Activated naive CD8-positive, alpha-beta T cell treated with anti-CD3 and anti-CD28 coated beads, Interleukin-2, amount 50 U/mL, for 24 hours (primary cell): ENCODE measurements around the gene FBXO34.
A peak's percentile ranks its signal among the peaks of the same experiment; 100 is the strongest.
"Not testable (repeated sequence)": the region's sequence is repeated elsewhere in the genome, so short reads cannot be mapped to it uniquely, and the experiment has no call there.

Experiments
- ATAC-seq: fragments of 150-1000 bp; cut with Tn5 transposase; one replicate; pipeline ENCODE4 v1.10.0; 2021
- DNase-seq: peaks from one replicate; pipeline ENCODE4 v3.0.0; 2021
- H3K27ac Mint-ChIP-seq: one replicate; pipeline ENCODE4 v1.8.0; 2021; ENCODE audit warnings: mild to moderate bottlenecking, mixed read lengths
- H3K27me3 Mint-ChIP-seq: one replicate; pipeline ENCODE4 v1.8.0; 2021; ENCODE audit warnings: mixed read lengths
- H3K36me3 Mint-ChIP-seq: one replicate; pipeline ENCODE4 v1.8.0; 2021; ENCODE audit warnings: low read depth, mixed read lengths
- H3K4me1 Mint-ChIP-seq: one replicate; pipeline ENCODE4 v1.8.0; 2021; ENCODE audit warnings: mixed read lengths
- H3K4me3 Mint-ChIP-seq: one replicate; pipeline ENCODE4 v1.8.0; 2021; ENCODE audit warnings: mild to moderate bottlenecking, moderate library complexity, mixed read lengths
- H3K9me3 Mint-ChIP-seq: one replicate; pipeline ENCODE4 v1.8.0; 2021; ENCODE audit warnings: mixed read lengths

Gene FBXO34

DNA sequence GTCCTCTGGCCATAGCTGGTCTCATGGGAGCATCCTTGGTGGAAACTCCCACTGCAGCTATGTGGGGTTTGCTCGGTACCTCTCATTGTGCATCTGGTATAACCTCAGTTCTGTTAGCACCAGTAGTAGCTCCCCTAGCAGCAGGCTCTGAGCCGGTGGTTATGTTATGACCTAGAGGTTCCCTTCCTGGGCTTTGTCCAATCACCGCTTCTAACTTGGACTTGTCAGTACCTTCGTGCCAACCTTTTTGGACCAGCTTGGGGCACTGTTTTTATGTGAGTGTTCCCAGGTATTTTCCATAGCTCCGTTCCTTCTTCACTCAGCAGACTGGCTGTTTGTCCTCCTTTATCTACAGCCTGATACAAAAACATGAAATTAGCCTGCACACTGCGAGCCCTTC is 84.7 kb downstream of the FBXO34 start:
- Mint-ChIP-seq H3K4me3 (no peak overlapping the region), H3K27ac (no peak overlapping the region), H3K36me3 (peaks cover under 1% of the 10 kb centered on the region)

DNA sequence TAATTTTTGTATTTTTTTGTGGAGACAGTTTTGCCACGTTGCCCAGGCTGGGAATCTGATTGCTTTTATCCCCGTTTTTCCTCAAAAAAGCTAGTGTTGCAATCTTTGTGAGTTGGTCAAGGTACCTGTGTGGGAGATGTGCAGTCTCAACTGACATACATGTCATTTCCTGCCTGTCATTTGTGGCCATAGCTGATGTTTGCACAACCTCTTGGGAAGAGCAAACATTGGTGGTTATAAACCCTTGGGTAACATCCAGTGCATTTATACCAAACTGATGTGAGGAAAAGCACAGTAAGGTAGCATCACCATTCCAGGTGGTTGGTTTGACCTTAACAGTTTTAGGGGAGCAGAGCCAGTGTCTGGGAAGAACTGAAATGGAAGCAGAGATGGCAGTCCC is 85.7 kb downstream of the FBXO34 start:
- ATAC-seq (no peak), DNase-seq (no peak)
- Mint-ChIP-seq H3K27me3 (no peaks in the 10 kb centered on the region), H3K36me3 (no peaks in the 10 kb centered on the region), H3K4me1 (peaks cover 10% of the 10 kb centered on the region), H3K9me3 (no peaks in the 10 kb centered on the region), H3K4me3 (no peak overlapping the region), H3K27ac (no peak overlapping the region)

More for the DNA sequence above, 84.7 kb downstream of the FBXO34 start:
- ATAC-seq (no peak), DNase-seq (no peak)
- no peaks in the 10 kb centered on the region for H3K27me3 Mint-ChIP-seq
- H3K9me3 Mint-ChIP-seq = no peaks in the 10 kb centered on the region
- peaks cover 10% of the 10 kb centered on the region for H3K4me1 Mint-ChIP-seq

DNA sequence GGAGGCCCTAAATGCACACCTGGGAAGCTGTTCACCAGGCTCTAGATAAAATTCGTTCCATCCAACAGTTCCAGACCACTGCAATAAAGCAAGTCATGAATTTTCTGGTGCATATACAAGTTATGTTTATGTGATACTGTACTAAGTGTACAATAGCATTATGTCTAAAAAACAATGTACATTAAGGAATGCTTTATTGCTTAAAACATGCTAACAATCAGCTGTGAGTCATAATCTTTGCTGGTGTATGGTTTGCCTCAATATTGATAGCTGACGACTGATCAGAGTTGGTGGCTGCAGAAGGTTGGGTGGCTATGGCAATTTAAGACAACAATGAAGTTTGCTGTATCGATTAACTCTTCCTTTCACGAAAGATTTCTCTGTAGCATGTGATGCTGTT is 88.1 kb downstream of the FBXO34 start:
- Mint-ChIP-seq H3K27me3 (no peaks in the 10 kb centered on the region), H3K36me3 (peaks cover 3% of the 10 kb centered on the region), H3K4me1 (peaks cover 3% of the 10 kb centered on the region), H3K4me3 (no peak overlapping the region), H3K9me3 (no peaks in the 10 kb centered on the region), H3K27ac (no peak overlapping the region)
- no peak for DNase-seq
- no peak for ATAC-seq

DNA sequence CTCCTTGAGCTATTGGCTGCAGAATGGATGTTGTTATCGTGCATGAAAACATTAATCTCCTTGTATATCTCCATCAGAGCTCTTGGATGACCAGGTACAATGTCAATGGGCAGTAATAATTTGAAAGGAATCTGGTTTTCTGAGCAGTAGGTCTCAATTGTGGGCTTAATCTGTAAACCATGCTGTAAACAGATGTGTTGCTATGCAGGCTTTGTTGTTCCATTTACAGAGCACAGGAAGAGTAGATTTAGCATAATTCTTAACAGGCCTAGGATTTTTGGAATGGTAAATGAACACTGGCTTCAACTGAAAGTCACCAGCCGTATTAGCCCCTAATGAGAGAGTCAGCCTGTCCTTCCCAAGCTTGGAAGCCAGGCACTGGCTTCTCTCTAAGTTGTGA is 90.0 kb downstream of the FBXO34 start:
- ATAC-seq = no peak
- Mint-ChIP-seq H3K4me1 (no peaks in the 10 kb centered on the region), H3K27me3 (no peaks in the 10 kb centered on the region), H3K27ac (no peak overlapping the region), H3K4me3 (no peak overlapping the region), H3K36me3 (peaks cover 5% of the 10 kb centered on the region), H3K9me3 (no peaks in the 10 kb centered on the region)
- no peak for DNase-seq

DNA sequence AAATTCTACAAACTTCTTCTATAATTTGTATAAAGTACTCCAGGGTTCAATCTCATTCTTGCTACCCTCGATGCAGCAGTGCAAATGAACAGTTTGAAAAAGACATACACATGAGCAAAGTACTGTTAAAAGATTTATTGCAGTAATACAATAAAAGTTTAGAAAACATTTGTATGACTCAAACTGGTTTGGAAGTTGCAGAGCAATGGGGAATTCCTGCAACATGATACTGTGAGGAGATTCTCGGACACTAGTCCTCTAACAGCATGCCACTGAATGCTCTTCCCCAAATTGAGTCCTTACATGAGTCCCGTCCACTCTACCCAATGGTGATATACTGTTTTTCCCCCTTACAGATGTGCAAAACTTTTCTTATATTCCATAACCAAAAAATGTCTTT is 95.0 kb downstream of the FBXO34 start:
- H3K27ac Mint-ChIP-seq = no peak overlapping the region
- H3K4me1 Mint-ChIP-seq = peaks cover 2% of the 10 kb centered on the region
- H3K27me3 Mint-ChIP-seq = no peaks in the 10 kb centered on the region
- ATAC-seq (no peak), DNase-seq (no peak)
- H3K36me3 Mint-ChIP-seq = peaks cover 33% of the 10 kb centered on the region
- no peaks in the 10 kb centered on the region for H3K9me3 Mint-ChIP-seq
- no peak overlapping the region for H3K4me3 Mint-ChIP-seq

DNA sequence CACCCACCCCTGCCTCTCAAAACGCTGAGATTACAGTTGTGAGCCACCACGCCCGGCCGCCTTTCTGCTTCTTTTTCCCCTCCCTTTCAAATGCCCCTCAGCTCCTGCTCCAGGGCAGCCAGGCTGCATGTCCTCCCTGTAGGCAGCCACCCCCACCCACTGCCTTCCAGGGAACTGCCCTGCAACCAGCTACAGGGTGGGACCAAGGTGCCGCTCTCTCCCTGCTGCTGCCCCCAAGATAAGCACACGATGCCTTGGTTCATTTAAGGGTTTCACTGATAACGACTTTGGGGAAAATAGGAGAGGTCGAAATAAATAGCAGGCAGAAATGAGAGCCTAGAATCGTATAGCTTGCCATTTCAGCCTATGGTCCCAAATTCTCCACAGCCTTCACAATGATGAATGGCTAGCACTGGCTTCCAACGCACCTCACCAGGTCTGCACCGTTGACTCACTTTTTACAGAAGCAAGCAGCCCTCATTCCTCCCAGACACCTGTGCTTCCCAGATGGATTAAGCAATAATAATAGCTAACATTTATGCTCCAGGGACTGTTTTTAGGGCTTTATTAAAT is 99.7 kb downstream of the FBXO34 start:
- Mint-ChIP-seq H3K27ac (peak overlapping the region; percentile 35), H3K4me3 (no peak overlapping the region), H3K36me3 (peaks cover 44% of the 10 kb centered on the region), H3K4me1 (peaks cover 43% of the 10 kb centered on the region), H3K9me3 (no peaks in the 10 kb centered on the region), H3K27me3 (no peaks in the 10 kb centered on the region)
- DNase-seq (no peak), ATAC-seq (no peak)

DNA sequence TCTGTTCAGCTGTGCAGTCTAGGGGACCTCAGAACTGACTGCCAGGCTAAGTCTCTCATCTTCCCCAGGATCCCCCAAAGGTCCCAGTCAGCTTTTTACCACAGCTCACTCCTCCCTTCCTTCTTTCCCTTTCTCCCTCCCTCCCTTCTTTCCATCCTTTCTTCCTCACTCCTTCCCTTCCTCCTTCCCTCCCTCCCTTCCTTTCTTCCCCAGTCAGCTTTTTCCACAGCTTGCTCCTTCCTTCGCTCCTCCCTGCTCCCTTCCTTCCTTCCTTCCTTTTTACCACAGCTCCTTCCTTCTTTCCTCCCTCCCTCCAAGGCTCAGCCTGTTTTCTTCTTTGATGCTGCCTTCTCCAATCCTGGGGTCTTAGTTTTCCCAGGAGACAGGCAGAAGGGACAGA is 101.2 kb downstream of the FBXO34 start:
- H3K27me3 Mint-ChIP-seq = no peaks in the 10 kb centered on the region
- peaks cover 54% of the 10 kb centered on the region for H3K36me3 Mint-ChIP-seq
- H3K4me3 Mint-ChIP-seq = no peak overlapping the region
- peaks cover 48% of the 10 kb centered on the region for H3K4me1 Mint-ChIP-seq
- ATAC-seq (no peak), DNase-seq (no peak)
- peak overlapping the region; percentile 94 for H3K27ac Mint-ChIP-seq
- no peaks in the 10 kb centered on the region for H3K9me3 Mint-ChIP-seq

DNA sequence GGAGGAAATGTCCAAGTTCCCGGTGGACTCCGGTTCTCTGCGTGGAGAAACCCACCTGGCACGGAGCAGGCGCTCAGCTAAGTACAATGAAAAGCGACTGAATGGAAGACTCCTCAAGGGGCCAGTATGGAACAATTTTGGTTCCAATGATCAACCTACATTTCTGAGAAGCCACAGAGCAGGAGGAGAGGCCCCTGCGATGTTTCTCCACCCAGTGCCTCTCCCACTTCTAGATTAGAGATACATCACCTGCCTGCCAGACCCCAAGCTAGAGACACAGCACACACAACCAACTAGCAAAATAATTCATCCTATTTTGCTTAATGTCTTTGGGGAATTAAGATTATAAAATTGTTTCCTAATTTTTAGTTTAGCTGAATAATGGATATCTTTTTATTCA is 101.6 kb downstream of the FBXO34 start:
- no peak for DNase-seq
- H3K9me3 Mint-ChIP-seq = no peaks in the 10 kb centered on the region
- peak overlapping the region; percentile 94 for H3K27ac Mint-ChIP-seq
- H3K4me1 Mint-ChIP-seq = peaks cover 48% of the 10 kb centered on the region
- peaks cover 54% of the 10 kb centered on the region for H3K36me3 Mint-ChIP-seq
- peak; percentile 38 for ATAC-seq
- H3K27me3 Mint-ChIP-seq = no peaks in the 10 kb centered on the region
- peak overlapping the region; percentile 21 for H3K4me3 Mint-ChIP-seq

DNA sequence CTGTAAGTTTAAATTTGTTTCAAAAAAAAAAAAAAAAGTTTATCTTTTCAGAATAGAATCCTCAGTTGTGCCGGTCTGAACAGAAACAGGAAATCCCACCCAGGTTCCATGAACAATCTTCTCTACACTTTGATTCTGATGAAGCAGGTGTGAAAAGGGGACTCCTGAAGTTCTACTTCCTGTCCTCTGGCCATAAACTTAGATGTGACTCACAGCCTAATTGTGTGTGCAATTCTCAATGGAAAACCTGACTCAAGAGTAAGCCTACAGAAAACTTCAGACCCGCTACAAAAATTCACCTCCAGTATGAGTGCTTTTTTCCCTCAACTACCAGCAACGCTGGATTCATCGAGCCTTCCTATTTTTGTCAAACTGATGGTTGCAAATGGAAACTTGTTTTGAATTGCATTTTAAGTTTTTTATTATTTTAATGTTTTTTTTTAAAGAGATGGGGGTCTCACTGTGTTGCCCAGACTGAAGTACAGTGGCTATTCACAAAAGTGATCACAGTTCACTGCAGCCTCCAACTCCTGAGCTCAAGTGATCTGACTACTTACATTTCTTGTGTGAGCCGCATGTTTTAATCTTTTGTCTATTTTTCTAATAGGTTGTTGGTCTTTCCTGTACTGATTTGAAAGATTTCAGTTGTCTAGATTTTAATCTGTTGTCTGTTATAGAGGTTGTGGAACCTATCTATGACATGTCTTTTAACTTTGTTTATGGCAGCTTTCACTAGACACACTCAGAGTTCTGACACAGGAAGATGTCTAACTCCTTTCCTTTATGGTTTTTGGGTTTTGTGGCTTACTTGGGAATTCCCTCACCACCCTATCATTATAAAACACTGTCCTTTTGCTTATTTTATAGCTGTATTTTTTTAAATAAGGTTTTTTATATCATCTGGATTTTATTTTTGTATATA is 102.8 kb downstream of the FBXO34 start:
- Mint-ChIP-seq H3K4me1 (peaks cover 48% of the 10 kb centered on the region), H3K36me3 (peaks cover 53% of the 10 kb centered on the region), H3K27ac (peak overlapping the region; percentile 94)

DNA sequence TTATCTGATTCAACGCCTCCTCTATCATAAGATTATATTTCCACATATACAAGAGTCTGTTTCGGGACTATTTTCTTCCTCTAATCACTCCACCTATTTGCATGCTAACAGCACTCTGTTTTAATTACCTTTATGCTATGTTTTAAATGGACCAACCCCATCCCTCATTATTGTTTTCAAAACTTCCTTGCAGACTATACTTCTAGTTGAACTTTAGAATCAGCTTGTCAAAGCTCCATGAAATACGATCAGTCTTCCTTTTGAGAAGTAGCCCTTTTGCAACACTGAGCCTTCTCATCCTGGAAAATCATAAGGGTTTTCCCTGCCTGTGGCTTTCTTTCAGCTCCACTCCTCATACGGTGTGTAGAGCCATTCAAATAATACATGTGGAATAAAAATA is 103.5 kb downstream of the FBXO34 start:
- peak; percentile 25 for ATAC-seq
- Mint-ChIP-seq H3K4me3 (peak overlapping the region; percentile 64), H3K4me1 (peaks cover 48% of the 10 kb centered on the region), H3K27me3 (no peaks in the 10 kb centered on the region), H3K36me3 (peaks cover 49% of the 10 kb centered on the region), H3K27ac (peak overlapping the region; percentile 94), H3K9me3 (no peaks in the 10 kb centered on the region)
- DNase-seq = no peak

More for the DNA sequence above, 102.8 kb downstream of the FBXO34 start:
- H3K4me3 Mint-ChIP-seq = peak overlapping the region; percentile 64
- no peaks in the 10 kb centered on the region for H3K27me3 Mint-ChIP-seq
- ATAC-seq (peak; percentile 90), DNase-seq (peak; percentile 12)
- H3K9me3 Mint-ChIP-seq = no peaks in the 10 kb centered on the region

DNA sequence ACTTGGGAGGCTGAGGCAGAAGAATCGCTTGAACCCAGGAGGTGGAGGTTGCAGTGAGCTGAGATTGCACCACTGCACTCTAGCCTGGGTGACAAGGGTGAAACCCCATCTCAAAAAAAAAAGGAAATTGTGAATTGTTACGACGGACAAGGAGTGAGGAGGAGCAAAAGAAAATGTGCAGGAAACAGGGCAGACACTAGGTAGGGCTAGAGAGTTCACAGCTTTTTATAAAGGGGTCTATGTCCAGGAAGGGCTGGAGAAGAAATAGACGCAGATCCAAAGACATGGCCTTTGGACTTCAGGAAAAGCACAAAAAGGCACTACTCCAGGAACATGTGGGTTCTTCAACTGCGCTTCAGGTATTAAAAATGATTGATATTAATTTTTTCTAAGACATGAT is 106.0 kb downstream of the FBXO34 start:
- H3K9me3 Mint-ChIP-seq = no peaks in the 10 kb centered on the region
- H3K4me3 Mint-ChIP-seq = no peak overlapping the region
- H3K36me3 Mint-ChIP-seq = peaks cover 47% of the 10 kb centered on the region
- no peak for ATAC-seq
- DNase-seq = no peak
- no peak overlapping the region for H3K27ac Mint-ChIP-seq
- peaks cover 52% of the 10 kb centered on the region for H3K4me1 Mint-ChIP-seq
- H3K27me3 Mint-ChIP-seq = no peaks in the 10 kb centered on the region

DNA sequence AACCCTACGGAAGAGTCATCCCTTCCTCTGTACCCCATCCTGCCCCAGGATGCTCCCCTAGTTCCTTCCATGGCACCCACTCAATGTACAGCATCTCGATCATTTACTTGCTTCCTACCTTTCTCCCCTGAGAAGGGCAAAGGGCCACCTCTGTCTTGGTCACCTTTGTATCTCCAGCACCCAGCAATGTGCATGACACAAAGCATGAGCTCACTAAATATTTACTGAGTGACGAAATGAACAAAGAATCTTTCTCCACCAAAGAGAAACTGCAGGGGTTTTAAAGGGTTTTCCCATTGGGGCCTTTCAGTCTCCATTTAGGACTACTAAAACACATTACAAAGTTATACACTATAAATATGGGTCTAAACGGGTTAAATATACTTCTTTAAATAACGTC is 109.8 kb downstream of the FBXO34 start:
- H3K4me1 Mint-ChIP-seq = peaks cover 29% of the 10 kb centered on the region
- no peaks in the 10 kb centered on the region for H3K9me3 Mint-ChIP-seq
- H3K27me3 Mint-ChIP-seq = no peaks in the 10 kb centered on the region
- H3K27ac Mint-ChIP-seq = no peak overlapping the region
- no peak overlapping the region for H3K4me3 Mint-ChIP-seq
- peaks cover 49% of the 10 kb centered on the region for H3K36me3 Mint-ChIP-seq
- DNase-seq = no peak
- ATAC-seq = no peak

DNA sequence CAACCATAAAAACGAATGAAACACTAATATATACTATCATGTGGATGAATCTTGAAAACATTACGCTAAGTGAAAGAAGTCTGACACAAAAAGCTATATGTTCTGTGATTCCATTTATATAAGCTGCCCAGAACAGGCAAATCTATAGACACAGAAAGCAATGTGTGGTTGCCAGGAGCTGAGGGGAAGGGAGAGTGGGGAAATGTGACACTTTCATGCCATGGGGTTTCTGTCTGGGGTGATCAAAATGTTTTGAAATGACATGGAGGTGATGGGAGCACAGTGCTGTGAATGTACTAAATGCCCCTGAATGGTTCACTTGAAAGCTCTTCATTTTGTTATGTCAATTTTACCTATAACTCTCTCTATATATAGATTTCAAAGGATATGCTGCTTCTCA is 110.3 kb downstream of the FBXO34 start:
- H3K27me3 Mint-ChIP-seq = no peaks in the 10 kb centered on the region
- H3K9me3 Mint-ChIP-seq = no peaks in the 10 kb centered on the region
- H3K4me3 Mint-ChIP-seq = no peak overlapping the region
- peaks cover 30% of the 10 kb centered on the region for H3K4me1 Mint-ChIP-seq
- no peak for DNase-seq
- H3K27ac Mint-ChIP-seq = no peak overlapping the region
- H3K36me3 Mint-ChIP-seq = peaks cover 49% of the 10 kb centered on the region
- peak; percentile 26 for ATAC-seq

DNA sequence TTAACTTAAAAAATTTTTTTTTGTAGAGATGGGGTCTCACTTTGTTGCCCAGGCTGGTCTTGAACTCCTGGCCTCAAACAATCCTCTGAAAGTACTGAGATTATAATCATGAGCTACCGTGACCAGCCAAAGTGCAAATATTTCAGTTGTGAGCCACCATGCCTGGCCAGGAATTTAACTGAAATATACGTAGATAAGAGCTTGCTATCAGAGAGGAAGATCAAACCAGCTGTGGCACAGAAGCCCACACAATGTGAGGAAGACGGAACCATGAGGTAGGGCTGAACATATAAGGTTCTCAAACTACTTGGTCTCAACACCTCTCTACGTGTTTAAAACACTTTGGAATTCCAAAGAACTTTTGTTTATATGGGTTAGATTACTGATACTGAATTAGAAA is 111.3 kb downstream of the FBXO34 start:
- Mint-ChIP-seq H3K27ac (no peak overlapping the region), H3K9me3 (no peaks in the 10 kb centered on the region), H3K4me3 (no peak overlapping the region), H3K27me3 (no peaks in the 10 kb centered on the region), H3K4me1 (peaks cover 39% of the 10 kb centered on the region), H3K36me3 (peaks cover 48% of the 10 kb centered on the region)
- DNase-seq = no peak
- ATAC-seq = no peak

DNA sequence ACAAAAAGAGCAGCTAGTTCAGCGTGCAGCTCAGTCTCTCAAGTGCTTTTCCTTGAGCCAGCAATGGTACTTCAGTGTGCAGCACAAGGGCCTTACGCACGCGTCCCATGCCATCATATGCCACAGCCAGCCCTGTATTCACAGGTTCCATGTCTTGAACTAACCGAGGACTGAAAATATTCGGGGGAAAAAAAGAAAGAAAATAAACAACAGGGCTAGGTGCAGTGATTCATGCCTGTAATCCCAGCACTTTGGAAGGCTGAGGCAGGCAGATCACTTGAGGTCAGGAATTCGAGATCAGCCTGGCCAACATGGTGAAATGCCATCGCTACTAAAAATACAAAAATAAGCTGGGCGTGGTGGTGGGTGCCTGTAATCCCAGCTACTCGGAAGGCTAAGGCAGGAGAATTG is 111.8 kb downstream of the FBXO34 start:
- ATAC-seq, H3K27me3 Mint-ChIP-seq, DNase-seq, H3K4me3 Mint-ChIP-seq, H3K9me3 Mint-ChIP-seq: not testable (repeated sequence)
- H3K36me3 Mint-ChIP-seq = peaks cover 48% of the 10 kb centered on the region
- peaks cover 45% of the 10 kb centered on the region for H3K4me1 Mint-ChIP-seq
- H3K27ac Mint-ChIP-seq = peak overlapping the region; percentile 50
